ENCODE results near the gene SLC35G6. TPM values are rescaled to one million over a fixed set of nuclear protein-coding genes. Genes with fewer than 3 reads are reported as not detected.
A peak's percentile ranks its signal among the peaks of the same experiment; 100 is the strongest.

The SLC35G6 gene
- total RNA-seq, 1 donor from 2014 or later: not detected

GRCh38 chr17:7493941-7494340 is 12.7 kb downstream of the SLC35G6 start:
- Mint-ChIP-seq H3K27ac (ENCODE audit: unreplicated experiment) (peak overlapping the region; percentile 36), H3K27me3 (ENCODE audit: unreplicated experiment) (peaks cover 5% of the 10 kb centered on the region), H3K4me3 (ENCODE audit: unreplicated experiment) (no peak overlapping the region), H3K4me1 (ENCODE audit: unreplicated experiment) (peaks cover 45% of the 10 kb centered on the region), H3K36me3 (ENCODE audit: low read depth, unreplicated experiment) (peaks cover 47% of the 10 kb centered on the region), H3K9me3 (ENCODE audit: unreplicated experiment) (no peaks in the 10 kb centered on the region)
- TF ChIP-seq, protein P1, sequence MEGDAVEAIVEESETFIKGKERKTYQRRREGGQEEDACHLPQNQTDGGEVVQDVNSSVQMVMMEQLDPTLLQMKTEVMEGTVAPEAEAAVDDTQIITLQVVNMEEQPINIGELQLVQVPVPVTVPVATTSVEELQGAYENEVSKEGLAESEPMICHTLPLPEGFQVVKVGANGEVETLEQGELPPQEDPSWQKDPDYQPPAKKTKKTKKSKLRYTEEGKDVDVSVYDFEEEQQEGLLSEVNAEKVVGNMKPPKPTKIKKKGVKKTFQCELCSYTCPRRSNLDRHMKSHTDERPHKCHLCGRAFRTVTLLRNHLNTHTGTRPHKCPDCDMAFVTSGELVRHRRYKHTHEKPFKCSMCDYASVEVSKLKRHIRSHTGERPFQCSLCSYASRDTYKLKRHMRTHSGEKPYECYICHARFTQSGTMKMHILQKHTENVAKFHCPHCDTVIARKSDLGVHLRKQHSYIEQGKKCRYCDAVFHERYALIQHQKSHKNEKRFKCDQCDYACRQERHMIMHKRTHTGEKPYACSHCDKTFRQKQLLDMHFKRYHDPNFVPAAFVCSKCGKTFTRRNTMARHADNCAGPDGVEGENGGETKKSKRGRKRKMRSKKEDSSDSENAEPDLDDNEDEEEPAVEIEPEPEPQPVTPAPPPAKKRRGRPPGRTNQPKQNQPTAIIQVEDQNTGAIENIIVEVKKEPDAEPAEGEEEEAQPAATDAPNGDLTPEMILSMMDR (IDR thresholded peaks at IDR 0.05; ENCODE audit: unreplicated experiment): no peak
- DNase-seq (ENCODE audit: low spot score): no peak

- TF ChIP-seq, protein P1 (IDR thresholded peaks at IDR 0.05; ENCODE audit: unreplicated experiment): no peak
- H3K4me3 Mint-ChIP-seq (ENCODE audit: unreplicated experiment): peak overlapping the region; percentile 69
- H3K27me3 Mint-ChIP-seq (ENCODE audit: unreplicated experiment): peaks cover 5% of the 10 kb centered on the region
- DNase-seq (ENCODE audit: low spot score): no peak
- peak overlapping the region; percentile 84 for H3K27ac Mint-ChIP-seq (ENCODE audit: unreplicated experiment)
- peaks cover 55% of the 10 kb centered on the region for H3K36me3 Mint-ChIP-seq (ENCODE audit: low read depth, unreplicated experiment)
- peaks cover 41% of the 10 kb centered on the region for H3K4me1 Mint-ChIP-seq (ENCODE audit: unreplicated experiment)
- no peaks in the 10 kb centered on the region for H3K9me3 Mint-ChIP-seq (ENCODE audit: unreplicated experiment)
Observed at GRCh38 chr17:7495906-7496434, 14.7 kb downstream of the SLC35G6 start.

GRCh38 chr17:7496470-7497183 is 15.4 kb downstream of the SLC35G6 start:
- DNase-seq (ENCODE audit: low spot score): no peak
- peak overlapping the region; percentile 84 for H3K27ac Mint-ChIP-seq (ENCODE audit: unreplicated experiment)
- peak overlapping the region; percentile 69 for H3K4me3 Mint-ChIP-seq (ENCODE audit: unreplicated experiment)
- H3K4me1 Mint-ChIP-seq (ENCODE audit: unreplicated experiment): peaks cover 39% of the 10 kb centered on the region
- no peaks in the 10 kb centered on the region for H3K9me3 Mint-ChIP-seq (ENCODE audit: unreplicated experiment)
- H3K27me3 Mint-ChIP-seq (ENCODE audit: unreplicated experiment): peaks cover 7% of the 10 kb centered on the region
- TF ChIP-seq, protein P1 (IDR thresholded peaks at IDR 0.05; ENCODE audit: unreplicated experiment): no peak
- H3K36me3 Mint-ChIP-seq (ENCODE audit: low read depth, unreplicated experiment): peaks cover 61% of the 10 kb centered on the region

DNA sequence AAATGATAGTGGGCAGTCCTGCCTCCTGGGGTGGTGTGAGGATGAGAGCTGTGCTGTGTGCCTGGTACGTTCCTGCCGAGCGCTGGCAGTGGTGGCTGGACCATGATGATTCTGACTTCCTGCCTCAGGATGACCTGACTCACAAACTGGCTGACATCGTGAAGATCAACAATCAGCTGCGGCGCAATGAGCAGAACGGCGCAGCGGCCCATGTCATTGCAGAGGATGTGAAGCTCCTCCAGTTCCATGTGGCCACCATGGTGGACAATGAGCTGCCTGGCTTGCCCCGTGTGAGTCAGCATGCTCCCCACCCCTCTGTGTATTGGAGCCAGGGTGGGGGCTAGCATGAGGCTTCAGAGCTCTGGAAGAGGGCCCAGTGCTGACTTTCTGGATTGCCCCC is 16.0 kb downstream of the SLC35G6 start:
- Mint-ChIP-seq H3K36me3 (ENCODE audit: low read depth, unreplicated experiment) (peaks cover 65% of the 10 kb centered on the region), H3K27me3 (ENCODE audit: unreplicated experiment) (peaks cover 7% of the 10 kb centered on the region), H3K9me3 (ENCODE audit: unreplicated experiment) (no peaks in the 10 kb centered on the region), H3K27ac (ENCODE audit: unreplicated experiment) (no peak overlapping the region), H3K4me1 (ENCODE audit: unreplicated experiment) (peaks cover 35% of the 10 kb centered on the region), H3K4me3 (ENCODE audit: unreplicated experiment) (peak overlapping the region; percentile 67)
- DNase-seq (ENCODE audit: low spot score): no peak
- TF ChIP-seq, protein P1 (IDR thresholded peaks at IDR 0.05; ENCODE audit: unreplicated experiment): no peak

DNA sequence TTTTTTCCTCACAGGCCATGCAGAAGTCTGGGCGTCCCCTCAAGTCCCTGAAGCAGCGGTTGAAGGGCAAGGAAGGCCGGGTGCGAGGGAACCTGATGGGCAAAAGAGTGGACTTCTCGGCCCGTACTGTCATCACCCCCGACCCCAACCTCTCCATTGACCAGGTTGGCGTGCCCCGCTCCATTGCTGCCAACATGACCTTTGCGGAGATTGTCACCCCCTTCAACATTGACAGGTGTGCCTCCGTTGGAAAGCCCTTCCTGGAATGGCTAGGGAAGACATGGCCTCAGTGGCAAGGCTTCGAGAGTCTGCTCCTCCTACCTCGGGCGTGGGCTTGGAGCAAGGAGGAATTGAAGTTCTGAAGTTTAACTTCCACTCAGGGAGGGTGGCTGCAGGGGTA is 16.4 kb downstream of the SLC35G6 start:
- TF ChIP-seq, protein P1 (IDR thresholded peaks at IDR 0.05; ENCODE audit: unreplicated experiment): no peak
- Mint-ChIP-seq H3K27ac (ENCODE audit: unreplicated experiment) (no peak overlapping the region), H3K9me3 (ENCODE audit: unreplicated experiment) (no peaks in the 10 kb centered on the region), H3K36me3 (ENCODE audit: low read depth, unreplicated experiment) (peaks cover 69% of the 10 kb centered on the region), H3K4me3 (ENCODE audit: unreplicated experiment) (no peak overlapping the region), H3K27me3 (ENCODE audit: unreplicated experiment) (peaks cover 7% of the 10 kb centered on the region), H3K4me1 (ENCODE audit: unreplicated experiment) (peaks cover 35% of the 10 kb centered on the region)
- DNase-seq (ENCODE audit: low spot score): no peak
